ENCODE data around the gene RBMS1.
"Not testable (repeated sequence)": the region's sequence is repeated elsewhere in the genome, so short reads cannot be mapped to it uniquely, and the experiment has no call there.

Gene RBMS1

GRCh38 chr2:160430001-160430344 is 63.6 kb downstream of the RBMS1 start:
- no peak for DNase-seq

GRCh38 chr2:160429248-160430000 is 64.2 kb downstream of the RBMS1 start:
- no peak for DNase-seq

DNA sequence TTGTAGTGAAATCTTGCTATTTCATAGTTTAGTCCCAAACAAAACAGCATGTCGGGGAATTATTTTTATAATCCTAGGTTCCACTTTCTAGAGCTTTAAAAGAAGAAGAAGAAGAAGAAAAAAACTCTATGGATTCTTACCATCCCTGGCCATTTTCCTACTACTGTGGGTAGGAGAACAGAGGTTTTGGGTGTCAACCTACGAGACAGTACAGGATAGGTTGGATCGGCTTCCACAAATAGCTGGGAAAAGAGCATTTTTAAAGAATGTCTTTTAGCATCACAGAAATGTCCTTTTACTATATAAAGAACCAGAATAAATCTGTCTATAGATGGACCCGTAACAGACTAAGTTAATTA is 65.2 kb downstream of the RBMS1 start:
- DNase-seq = no peak

DNA sequence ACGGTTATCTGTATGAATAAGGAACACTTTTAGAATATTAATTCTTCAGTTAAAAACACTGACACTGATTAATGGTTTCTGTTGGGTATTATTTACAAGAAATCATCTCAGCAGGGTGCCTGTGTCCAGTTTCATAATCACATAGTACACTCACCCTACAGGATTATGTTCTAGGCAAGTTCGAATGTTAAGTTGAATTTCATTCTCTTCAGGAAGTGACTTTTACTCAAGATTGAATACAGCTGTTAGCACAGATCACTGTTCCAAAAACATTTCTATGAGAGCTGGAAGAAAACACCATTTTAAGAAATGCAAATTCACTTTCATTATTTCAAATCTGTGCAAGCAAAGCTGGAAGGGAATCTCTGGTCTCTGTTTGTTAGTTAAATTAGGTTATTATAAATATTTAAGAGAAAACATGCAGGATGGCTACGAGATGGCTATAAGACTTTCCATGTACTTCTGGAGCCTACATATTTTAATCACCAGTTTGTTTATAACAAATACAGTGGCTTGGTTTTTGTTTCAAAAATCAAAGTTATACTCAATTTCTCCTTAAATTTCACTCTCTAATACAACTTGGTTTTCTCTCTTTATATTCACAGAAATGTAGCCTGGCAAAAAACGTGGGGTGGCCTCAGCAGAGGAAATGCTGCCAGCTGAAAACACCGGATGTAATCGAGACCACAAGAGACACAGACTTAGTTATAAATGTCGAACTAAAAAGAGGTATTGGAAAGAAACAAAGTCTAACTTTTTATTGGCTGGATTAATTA is 65.8 kb downstream of the RBMS1 start:
- peak; percentile 31 for DNase-seq

DNA sequence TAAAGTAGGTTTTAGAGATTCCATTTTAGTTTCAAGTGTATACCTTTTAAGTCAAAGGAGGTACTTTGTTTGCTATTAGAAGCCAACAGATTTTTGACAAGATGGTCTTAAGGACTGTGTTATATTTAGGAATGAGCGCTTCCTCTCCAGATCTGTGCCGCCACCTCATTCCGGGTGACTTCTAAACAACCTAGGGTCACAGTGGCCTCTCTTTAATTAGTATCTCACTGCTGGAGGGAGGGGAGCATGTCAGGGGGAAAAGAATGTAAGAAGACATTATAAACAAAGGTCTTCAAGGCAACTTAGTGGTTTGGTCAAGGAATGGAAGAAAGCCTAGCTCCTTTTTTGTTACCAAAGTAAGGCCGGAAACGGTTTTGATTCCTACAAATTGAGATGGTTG is 67.0 kb downstream of the RBMS1 start:
- DNase-seq = no peak

DNA sequence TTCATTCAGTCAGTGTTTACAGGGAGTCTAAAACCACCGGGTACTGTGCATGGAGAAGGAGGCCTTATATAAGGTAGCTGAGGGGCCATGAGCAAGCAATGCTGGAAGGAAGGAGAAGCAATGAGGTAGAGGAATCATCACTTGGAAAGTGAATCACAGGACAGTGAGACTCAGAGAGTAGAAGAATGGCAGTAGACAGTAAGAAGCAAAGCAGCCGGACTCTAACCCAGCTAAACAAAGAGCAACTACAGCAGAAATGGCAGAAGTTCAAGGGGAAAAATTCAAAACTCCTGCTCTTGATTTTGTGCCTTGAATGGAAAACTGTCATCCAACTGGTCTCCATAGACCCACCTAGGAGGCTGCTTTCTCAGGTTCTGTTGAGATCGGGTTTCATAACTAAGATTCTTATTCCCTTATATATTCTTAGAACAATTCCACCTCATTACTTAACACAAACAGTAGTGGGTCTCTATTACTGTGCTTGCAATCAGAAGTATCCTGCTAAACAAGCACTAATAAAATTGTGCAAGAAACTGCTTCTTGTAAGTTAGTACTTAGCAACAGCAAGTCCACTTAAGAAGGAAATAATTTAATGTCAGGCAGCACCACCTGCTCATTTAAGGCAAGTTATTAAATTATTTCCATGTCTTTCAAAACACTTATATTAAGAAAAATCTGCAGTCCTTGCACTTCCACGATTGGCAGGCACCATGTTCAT is 68.0 kb downstream of the RBMS1 start:
- DNase-seq = no peak

DNA sequence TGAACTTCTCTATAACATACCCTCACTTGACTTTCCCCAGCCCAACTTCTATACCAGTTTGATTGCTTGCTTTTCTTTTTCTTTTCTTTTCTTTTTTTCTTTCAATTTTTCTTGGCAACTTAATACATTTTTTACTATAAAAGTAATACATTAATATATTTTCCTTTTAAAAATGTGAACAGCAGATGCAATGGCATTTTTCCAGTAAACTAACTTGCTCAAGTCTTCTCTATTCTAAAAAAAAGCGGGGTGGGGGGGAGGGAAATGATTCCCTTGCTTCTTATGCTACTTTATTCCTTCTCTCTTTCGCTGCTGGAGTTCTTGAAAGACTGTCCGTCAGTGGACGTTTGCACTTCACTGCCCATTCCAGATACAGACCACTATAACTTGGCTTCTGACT is 70.5 kb downstream of the RBMS1 start:
- no peak for DNase-seq

- DNase-seq = not testable (repeated sequence)
These were observed 71.7 kb downstream of the RBMS1 start for GRCh38 chr2:160421646-160422501.

DNA sequence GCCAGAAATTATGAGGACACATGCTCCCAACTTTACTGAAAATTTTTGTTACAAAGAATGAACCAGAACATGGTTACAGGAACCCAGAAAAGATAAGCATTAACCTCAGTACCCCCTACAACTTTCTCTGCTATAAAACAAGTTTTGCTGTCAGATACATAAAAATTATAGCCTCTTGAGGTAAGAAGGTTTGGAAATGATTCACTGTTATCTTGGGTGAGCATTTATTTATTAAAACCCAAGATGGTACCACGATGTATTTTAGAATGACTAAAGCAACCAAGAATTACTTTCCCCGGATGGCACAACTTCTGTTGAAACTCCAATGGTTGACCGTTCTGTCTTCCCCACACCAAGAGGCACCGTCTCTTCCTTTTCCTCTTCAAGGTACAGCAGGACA is 72.9 kb downstream of the RBMS1 start:
- DNase-seq = no peak

- DNase-seq = no peak
These were observed 73.7 kb downstream of the RBMS1 start for GRCh38 chr2:160419776-160420505.

- no peak for DNase-seq
These were observed 74.8 kb downstream of the RBMS1 start for GRCh38 chr2:160418853-160419252.

GRCh38 chr2:160418398-160418765 is 75.2 kb downstream of the RBMS1 start:
- no peak for DNase-seq

GRCh38 chr2:160417745-160418397 is 75.7 kb downstream of the RBMS1 start:
- DNase-seq = peak; percentile 47

GRCh38 chr2:160415991-160416390 is 77.6 kb downstream of the RBMS1 start:
- no peak for DNase-seq

DNA sequence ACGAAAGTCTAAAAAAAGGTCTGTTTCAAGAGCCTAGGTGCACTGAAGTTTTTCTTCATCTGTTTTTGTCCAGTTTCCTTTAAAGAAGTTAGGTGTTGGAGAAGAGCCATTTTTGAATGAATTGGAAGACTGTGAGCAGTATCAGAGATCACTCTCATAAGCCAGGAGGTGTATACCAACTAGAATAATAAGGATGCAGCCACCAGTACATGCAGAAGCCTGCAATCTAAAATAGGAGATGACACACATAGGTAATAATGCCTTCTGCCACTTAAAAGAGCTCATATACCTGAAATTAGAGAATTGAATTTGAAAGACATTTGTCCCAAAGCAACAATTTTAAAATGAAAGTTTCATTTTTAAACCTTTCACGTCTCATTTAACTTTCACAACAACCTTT is 81.7 kb downstream of the RBMS1 start:
- DNase-seq = no peak

GRCh38 chr2:160411167-160411566 is 82.4 kb downstream of the RBMS1 start:
- peak; percentile 45 for DNase-seq

DNA sequence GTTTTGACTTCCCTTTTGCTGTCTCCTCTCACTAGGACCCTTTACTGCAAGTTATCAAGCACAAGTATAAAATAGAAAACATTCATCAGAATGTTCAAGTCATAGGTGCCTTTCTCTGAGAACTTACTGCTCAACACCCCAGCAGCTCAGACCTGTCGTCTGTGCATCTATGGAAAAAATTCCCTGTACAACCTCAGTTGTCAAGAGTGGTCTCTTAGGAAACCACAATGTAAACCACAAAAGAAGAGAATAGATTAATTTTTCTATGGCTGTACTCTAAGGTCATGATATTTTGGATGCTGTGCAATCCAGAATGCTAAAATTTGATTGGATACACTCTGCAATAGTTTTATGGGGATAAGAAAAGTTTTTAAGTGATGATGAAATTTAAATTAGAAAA is 84.1 kb downstream of the RBMS1 start:
- DNase-seq = no peak

- DNase-seq = no peak
These were observed 84.7 kb downstream of the RBMS1 start for GRCh38 chr2:160408959-160409291.

DNA sequence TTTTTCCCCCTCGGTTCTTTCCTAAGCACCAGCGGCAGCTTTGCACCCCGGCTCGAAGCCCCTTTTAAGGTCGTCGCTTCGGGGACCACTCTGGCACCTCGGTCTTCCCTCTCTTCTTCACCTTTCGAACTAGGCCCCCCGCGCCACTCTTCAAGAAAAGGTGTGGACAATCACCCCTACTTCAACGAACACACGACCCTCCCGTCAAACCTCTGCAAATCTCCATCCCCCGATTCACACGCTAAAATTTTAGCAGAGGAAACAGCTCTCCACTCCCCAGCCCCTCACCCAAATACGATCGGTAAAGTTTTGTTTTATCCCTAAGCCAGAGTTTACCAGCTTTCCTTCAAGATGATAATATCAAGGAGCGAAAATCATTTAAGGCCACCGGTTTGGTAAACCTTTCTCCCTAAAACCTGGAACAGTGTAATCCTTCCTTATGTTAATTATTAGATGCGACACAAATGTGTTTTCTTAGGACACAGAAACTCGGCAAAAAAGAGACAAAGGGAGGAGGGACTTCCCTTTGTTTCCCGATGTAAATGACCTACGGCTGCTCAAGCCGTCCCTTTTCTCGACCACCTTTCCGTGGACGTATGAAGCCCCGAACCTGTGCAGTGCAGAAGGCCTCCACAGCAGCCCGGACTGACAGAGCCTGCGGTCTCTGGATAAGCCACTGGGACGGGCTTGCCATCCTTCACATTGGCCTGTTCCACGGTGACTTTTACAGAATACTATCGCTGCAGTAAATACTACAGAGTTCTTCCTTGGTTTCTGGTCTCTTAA is 85.2 kb downstream of the RBMS1 start:
- no peak for DNase-seq

- peak; percentile 46 for DNase-seq
These were observed 86.0 kb downstream of the RBMS1 start for GRCh38 chr2:160407393-160408172.
